Stimulated activated CD8-positive, alpha-beta memory T cell treated with anti-CD3 and anti-CD28 coated beads, Interleukin-7, amount 100 ng/mL, for 4 hours (primary cell): ENCODE results near the gene C17orf58.
"Not testable (repeated sequence)": the region's sequence is repeated elsewhere in the genome, so short reads cannot be mapped to it uniquely, and the experiment has no call there.

ENCODE experiments used
- DNase-seq, 2 donors: peaks; one replicate each; pipeline ENCODE4 v3.0.0-alpha.2; 2020; ENCODE audit warnings: low read depth in 2 of 2

Gene C17orf58

DNA sequence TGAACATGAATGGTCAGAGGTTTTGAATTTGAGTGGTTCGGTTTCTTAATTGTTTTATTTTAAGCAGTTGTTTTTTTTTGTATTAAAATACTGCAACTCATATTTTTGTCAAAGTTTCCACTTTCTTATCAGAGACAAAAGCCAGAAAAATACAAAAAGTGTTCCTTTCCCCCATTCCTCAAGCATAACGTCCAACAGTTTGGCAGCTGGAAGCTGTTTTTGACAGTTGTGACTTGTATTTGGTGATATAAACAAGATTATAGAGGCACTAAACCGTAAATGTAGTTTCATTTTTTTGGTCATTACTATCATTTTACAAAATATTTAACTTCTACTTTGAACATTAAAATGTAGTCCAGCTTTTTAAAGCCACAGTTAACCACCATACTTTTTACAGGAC, 36.0 kb downstream of the C17orf58 start:
- not testable (repeated sequence) for DNase-seq

DNA sequence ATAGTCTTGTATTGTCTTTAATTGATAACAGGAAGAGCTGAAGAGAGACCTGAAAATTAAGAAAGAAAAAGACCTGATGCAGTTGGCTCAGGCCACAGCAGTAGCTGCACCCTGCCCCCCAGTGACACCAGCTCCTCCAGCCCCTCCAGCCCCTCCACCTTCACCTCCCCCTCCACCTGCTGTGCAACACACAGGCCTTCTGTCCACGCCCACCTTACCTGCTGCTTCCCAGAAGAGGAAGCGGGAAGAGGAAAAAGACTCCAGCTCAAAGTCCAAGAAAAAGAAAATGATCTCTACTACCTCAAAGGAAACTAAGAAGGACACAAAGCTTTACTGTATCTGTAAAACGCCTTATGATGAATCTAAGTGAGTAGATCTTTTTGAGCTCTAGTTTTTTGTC, 36.8 kb downstream of the C17orf58 start:
- no peak for DNase-seq

DNA sequence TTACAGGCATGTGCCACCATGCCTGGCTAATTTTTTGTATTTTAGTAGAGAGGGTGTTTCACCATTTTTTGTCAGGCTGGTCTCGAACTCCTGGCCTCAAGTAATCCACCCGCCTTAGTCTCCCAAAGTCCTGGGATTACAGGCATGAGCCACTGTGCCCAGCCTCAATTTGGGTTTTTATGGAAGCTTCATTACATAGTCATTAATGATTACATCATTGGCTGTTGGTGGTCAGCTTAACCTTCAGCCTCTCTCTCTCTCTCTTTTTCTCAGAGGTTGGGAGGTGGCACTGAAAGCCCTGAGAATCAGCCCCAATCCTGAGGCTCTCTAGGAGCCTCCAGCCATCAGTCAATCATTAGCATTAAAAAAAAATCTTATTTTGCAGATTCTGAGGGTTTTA, 45.3 kb downstream of the C17orf58 start:
- no peak for DNase-seq

DNA sequence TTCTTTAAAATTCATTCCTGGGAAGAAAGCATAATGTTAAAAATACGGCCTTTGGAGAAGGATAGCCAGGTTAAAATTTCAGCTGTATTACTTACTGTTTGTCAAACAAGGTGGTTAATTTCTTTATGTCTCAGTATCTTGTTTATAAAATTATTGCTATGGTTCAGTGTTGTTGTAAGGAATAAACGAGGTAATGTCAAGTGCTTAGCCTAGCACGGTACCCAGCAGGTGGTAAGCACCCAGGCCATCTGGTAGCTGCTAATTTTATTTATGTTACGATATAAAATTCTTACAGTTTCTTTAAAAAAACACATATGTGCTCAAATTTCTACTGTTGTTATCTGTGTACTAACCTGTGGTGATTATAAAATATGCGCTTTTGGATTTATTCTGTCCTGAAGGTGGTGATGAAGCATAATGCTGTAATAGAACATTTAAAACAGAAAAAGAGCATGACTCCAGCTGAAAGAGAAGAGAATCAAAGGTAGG, 48.9 kb downstream of the C17orf58 start:
- no peak for DNase-seq

DNA sequence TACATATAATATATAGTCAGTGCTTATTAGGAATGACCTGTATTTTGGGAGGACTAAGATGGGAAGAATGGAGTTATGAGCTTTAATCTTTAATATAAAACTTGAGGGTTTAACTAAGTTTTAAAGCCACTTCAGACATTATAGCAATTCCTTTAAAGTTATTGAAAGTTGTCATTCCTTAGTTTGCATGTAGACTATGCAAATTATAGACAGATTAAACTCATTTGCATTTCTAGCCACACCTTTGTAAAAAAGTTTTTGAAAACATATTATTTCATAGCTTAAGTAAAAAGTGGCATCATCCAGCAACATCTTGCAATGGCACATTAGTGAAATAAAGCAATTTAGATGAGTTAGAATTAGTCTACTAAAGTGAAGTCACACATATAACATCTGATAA, 49.8 kb downstream of the C17orf58 start:
- no peak for DNase-seq

DNA sequence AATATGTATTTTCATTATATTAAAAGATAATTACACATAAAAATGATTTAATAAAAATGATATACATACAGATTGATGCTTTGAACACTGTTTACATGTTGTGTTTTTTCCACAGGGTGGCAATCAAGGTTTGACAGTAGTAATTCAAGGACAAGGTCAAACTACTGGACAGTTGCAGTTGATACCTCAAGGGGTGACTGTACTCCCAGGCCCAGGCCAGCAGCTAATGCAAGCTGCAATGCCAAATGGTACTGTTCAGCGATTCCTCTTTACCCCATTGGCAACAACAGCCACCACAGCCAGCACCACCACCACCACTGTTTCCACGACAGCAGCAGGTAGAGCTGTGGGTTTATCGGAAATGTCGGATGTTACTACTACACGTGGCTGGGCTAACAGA, 52.2 kb downstream of the C17orf58 start:
- DNase-seq, result no peak

DNA sequence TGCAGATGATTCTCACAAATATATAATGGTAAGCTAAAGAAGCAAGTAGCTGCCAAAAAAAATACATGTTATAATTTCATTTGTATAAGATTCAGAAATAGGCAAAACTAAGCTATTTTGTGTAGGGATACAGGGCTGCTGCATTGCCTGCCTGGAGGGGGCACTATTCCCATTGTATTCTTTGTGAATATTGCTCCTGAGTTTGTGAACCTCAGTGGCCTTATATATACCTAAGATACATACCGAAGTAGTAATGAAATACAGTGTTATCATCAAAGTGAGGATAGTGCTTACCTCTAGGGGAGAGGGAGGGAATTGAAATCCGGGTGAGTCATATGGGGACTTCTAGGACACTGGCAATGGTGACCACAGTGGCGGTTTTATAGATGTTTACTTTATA, 53.5 kb downstream of the C17orf58 start:
- DNase-seq, result no peak
